NCI-H226 (cell line): Measurements from ENCODE around the gene QSOX2.

Experiments
- DNase-seq: peaks from one replicate; pipeline ENCODE4 v3.0.0-alpha.2; 2015

Gene QSOX2

DNA sequence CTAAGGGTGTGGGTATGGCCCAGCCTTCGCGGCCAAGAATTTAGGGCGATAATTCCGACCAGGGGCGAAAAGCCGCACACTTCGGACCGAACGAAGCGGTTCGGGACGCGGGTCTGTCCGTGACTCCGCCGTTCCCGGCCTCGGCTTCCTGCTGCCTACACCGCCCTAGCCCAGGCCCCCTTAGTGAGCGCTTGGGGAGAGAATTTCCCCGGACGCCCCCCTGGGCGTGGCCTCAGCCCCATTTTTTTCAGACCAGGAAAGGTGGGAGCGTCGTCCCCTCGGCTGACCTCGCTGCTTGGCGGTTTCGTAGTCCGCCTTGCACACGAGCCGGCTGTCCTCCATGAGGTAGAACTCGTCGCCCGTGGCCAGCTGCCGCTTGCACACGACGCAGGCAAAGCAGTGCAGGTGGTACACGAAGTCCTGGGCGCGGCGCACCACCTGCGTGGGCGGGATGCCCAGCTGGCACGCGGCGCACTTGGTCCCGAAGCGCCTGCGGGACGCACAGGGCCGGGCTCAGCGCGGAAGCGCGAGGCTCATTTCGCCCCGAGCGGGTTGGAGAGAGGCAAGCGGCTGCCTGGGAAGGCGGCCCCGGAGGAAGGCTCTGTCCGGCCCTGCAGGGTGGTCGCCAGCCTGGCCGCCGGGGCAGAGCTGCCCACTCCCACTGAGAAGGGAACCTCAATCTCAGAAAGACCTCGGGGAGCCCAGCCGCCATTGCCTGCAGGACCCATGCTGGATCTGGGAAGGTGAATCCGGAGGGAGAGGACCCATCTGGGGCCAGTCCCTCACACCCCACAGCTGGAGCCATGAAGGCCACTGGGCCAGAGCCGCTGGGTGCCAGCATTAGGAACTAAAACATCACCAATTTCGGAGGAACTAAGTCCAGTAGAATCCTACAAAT lies 46.0 kb downstream of the QSOX2 start:
- DNase-seq, result no peak

DNA sequence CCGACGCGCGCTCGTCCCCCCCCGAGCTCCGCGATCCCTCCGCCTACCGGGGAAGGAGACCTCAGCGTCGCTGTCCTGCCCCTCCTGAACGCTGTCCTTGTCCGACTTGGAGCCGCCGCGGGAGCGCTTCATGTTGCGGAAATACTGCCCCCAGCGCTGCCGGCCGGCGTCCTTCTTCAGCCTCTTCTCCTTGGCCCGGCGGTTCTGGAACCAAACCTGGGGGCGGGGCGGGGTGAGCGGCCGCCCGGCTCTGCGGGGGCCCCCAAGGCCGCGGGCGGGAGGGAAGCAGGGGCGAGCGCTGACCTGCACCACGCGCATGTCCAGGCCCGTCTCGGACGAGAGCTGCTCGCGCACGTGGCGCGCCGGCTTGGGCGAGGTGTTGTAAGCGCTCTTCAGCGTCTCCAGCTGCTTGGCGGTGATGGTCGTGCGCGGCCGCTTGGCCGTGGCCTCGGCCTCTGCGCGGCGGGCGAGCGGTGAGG lies 47.0 kb downstream of the QSOX2 start:
- DNase-seq, result no peak

DNA sequence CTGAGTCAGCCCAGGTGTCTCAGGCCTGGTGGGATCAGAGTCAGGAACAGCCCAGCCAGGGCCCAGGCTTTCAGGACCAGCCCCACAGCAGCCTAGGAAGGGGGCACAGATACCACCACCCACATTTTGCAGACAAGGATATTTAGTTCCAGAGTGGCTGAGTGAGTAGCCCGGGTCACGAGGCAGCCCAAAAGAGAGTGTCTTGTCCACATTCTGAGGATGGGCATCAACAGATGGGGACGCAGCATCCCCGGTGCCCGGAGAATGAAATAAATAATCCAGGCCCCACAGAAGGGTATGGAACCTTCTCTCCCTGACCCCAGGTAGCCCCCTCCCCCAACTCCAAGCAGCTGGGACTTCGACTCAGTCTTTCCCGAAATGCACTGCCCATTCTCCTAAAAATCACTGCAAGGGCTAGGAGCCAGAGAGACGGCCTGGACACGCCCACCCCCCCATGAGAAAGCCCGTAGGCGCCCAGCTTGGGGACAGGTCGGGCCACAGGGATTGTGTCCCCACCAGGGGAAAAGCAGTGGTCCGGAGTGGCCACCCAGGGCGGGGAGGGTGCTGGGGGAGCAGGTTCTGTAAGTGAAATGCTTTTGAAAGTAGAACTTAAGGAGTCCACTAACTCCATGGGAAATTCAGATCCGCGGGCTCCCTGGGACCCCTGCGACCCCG lies 47.5 kb downstream of the QSOX2 start:
- DNase-seq, result no peak

DNA sequence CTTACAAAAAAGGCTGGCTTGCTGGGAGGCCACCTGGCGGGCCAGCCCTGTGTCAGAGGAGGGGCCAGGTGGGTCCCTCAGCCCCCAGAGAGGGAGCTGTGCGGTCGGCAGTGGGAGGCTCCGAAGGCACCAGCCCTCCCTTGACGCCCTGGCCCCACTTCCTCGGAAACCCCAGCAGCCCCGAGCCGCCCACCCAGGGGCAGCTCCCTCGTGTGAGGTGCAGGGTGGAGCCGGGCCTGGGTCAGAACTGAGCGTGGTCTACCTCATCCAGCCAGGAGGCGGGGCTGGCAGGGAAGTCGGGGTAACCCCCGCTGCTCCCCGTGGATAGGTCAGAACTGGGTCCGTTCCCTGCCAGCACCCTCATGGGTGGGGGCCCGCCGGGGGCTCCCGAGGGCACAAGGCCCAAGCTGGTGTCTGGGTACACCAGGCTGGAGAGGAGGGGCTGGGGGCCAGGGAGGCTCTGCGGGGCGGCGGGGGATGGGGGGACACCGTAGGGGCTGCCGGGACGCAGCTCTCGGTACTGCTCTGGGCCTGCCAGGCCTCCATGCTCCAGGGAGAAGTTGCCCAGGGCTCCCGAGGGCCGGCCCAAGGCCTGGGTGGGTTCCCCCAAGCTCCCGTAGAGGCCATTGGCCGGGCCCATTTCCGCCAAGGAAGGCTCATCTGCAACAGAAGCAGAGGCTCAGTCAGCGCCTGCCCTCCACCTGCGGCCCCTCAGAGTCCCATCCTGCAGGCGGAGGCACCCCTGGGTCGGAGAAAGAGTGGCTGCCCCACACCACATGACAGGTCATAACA lies 48.3 kb downstream of the QSOX2 start:
- DNase-seq, result no peak

DNA sequence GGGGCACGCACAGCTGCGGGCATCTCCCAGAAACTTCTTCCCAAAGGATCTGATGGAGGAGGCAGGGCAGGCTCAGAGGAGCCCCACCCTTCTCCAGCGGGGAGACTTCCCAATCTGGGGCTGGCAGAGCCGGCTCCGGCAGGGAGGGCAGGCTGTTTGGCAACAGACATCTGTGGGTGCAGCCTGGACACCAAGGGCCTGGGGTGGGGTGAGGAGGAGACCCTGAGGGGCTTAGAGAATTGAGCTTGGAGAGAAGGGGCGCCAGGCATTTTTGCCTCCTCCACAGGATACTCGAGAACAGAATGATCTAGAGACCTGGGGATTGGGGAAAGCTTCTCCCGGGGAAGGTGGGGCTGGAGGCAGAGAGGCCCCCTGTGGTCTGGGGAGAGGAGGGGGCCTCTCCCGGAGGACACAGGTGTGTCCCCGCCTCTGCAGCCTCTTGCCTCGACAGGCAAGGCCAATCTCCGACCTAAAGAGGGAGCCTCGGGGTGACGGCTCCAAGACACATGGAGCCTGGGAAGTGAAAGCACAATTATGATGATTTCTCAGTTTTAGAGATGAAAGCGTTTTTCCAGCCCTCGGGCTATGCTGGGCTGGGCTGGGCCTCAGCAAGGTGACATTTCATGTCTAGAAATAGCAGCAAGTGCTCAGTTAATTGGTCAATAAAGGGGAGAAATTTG lies 49.1 kb downstream of the QSOX2 start:
- no peak for DNase-seq

DNA sequence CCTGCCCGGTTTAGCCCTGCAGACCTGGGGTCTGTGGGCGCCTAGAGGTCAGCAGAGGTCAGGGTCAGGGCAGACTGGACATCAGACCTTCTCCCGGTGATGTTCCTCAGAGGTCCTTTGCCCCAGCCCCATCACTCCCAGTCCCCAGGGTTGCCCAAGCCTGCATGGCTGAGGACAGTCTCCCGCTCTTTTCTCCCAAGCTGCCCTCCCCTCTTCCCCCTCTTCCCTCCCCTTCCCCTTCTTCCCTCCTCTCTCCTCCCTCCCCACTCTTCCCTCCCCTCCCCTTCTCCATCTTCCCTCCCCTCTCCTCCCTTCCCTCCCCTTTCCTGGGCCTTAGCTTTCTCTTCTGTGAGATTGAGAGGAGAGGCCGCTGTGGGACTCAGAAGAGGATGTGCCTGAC lies 51.1 kb downstream of the QSOX2 start:
- no peak for DNase-seq

DNA sequence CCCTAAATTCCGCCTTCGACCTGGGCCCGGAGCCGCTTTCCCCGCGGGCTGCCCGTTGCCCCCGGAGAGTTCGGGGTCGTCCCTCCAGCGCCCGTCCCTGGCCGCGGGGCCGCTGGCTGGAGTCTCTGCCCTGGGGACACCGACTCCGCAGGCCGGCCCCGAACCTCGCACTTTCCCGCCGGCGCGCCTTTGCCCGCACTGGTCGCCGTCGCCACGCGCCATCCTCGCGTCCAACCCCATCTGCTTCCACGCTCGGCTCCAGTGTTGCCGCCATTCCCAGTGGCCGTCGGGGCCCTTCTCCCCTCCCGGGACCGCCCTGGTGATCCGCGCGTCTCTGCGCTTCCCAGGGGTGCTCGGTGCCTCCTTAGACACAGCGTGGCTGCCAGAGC lies 51.7 kb downstream of the QSOX2 start:
- DNase-seq, result no peak

DNA sequence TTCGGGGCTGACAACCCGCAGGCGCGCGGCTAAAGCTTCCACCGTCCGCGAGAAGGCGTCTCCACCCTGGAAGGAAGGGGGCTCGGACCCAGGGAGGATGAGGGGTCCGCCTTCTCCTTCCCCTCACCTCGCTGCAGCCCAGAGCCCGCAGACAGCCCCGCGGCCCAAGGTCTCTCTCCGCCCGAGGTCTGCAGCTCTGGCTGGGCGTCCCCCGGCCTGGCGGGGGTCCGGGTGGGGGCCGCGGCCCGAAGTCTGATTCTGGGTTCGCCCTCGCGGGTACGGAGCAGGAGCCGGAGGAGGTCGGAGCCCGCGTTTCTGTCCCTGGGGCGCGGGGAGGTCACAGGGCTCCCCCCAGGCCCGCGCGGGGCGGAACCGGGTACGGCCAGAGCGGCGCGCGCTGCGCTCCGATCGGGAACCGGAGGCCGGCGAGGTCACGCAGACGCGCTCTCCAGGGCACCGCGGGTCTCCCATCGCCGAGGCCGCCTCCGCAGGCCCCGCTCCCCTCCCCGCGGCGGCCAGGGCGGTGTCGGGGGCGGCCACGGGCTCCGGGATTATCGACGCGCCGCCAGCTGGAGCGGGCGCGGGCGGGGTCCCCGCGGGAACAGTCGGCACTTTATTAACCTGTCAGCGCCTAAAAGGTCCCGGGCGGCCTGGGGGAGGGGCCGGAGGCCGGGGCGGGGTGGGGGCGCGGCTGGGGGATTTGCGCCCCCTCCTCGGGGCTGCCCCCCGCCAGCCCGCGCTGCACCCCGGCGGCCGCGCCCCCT lies 52.3 kb downstream of the QSOX2 start:
- DNase-seq, result no peak

DNA sequence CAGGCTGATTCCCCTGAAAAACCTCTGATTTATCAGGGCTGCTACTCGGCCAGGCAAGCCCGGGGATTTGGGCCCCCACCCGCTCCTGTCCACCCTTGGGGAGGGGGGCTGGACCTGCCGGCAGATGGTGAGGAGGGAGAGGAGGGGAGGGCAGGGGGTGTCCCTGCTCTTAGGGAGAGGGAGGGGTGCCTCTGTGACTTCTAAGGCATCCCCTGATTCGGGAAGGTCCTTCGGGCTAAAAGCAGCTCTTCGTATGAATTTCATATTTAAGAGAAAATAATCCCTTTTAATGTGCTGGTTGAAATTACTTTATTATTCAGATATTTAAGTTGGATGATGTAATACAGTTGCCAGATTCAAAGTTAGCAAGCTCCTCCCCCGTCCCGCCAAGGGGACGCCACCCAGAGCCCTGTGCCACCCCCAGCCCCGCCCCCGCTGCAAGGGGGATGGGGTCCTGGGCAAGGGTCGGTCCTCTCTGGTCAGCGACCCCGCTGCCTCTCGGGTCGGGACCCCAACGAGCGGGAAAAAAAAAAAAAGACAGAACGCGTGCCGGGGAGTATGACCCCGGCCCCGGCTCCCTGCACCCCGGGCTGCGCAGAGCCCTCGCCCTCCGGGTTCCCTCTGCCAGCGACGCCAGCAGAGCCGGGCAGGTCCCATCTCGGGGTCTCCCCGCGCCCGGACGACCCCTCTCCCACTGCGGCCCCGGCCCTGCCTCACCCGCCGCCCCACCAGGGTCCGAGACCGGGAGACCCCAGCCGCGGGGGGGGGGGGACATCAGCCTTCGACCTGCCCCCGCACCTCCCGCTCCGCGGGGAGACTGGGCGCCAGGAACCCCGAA lies 53.1 kb downstream of the QSOX2 start:
- no peak for DNase-seq

DNA sequence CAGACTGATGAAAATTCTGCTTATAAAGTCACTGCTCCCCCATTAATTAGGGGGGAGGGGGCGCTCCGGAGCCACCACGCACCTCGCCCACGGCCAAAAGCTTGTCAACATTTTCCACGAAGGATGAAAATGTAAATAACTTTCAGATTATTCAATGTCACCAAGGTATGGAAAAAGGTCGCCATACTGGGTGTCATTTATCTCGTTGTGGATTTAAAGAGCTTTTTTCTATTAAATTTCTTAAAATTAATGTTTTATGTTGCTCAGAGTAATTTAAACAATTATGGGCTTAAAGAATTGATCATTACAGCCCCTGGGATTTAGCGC lies 53.7 kb downstream of the QSOX2 start:
- no peak for DNase-seq

DNA sequence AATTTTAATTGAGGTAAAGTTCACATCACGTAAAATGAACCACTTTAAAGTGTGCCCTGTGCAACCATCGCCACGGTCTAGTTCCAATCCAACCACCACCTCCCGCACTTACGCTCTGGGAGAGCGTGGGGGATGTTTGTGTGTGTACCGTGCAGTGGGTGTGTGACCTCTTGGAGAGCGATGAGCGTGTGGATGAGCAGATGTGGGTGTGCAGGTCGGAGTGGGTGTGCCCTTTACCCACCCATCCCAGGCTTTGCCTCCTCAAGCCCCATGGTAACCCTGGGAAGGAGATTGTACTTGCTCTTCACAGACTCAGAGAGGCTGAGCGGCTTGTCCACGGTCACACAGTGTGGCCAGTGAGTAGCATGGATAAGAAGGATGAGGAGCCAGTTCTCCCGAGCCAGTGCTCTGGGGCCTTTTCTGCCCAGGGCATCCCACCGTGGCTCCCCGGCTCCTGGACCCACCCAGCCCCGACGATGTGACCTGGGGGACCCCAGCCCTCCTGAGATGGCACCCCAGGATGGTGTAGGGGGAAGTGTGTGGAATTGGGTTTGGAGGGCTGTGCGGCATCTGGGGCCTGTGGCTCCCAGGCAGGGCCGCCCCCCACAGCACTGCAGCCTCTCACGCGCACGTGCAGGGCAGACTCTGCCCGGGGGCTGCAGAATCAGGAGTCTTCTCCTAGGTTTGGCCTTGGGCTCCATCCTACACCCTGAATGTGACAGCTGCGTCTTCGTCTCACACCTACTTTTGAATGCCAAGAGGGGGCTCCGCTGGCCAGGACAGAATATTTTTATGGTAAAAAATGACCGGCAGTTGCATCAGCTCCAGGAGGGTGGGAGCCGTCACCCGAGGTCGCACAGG lies 54.3 kb downstream of the QSOX2 start:
- DNase-seq, result no peak

DNA sequence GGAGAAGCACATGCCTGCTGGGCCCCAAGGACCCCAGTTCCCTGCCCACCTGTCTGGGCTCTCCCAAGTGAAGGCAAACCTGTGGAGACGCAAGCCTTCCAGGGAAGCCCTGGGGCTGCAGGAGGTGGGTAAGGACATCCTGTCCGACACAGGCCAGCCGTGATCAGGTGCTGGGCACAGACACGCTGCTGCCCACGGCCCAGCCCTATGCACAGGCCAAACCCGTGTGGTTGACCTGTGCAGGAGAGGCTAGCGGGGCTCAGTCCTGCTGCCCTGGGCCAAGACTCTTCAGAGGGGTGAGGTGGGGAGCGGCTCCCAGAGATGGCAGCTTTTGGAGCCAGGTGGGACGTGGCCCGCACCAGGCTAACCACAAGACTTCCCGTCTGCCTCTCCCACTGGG lies 55.0 kb downstream of the QSOX2 start:
- no peak for DNase-seq

DNA sequence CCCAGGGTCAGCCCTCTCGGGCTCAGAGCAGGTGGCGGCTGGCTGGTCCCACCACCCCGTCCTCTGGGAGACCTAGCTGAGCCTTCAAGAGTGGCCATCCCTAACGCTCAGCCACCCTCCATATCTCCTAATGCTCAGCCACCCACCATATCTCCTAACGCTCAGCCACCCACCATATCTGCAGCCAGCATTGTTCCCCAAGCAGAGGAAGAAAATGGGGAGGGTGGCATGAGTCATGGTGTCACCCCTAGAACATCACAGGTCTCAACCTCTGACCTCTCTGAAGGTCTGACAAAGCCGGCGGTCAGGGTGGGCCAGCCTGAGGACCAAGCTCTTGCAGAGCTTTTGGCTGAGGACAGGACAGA lies 55.4 kb downstream of the QSOX2 start:
- no peak for DNase-seq

DNA sequence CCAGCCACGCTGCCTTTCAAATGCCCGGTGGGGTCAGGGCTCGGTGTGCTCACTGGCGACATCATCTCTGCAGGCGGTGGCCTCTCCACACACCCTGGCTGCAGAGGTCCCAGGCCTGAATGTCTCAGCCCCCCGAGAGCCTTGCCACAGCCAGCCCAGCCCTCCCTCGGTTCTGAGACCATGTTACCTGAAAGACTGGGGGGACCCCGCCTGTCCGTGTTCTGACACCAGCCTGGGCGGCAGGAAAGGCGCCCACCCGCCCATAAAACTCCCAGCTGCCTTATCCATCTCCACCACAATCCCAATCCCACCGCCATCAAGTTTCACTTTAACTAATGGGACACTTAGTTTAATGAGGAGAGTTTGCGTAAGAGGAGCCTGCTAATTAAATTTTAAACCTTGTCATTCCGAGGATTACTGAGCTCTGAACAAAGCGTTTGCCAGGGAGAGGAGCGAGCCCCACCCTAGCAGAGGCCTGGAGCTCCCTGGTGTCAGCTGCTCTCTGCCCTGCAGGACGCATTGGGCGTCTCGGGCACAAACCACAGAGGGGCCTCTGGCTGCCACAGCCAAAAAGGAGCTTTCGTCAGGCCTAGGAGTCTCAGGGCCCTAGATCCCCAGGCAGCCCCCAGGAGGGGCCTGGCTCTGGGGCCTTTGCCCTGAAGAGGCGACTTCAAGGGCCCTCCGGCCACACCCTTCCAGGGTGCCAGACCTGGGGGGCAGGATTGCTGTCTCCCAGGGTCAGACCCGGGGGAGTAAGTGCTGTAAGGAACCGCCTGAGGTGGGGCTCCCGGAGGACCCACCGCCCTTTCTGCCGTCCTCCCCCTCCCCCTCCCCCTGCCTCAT lies 56.0 kb downstream of the QSOX2 start:
- no peak for DNase-seq

DNA sequence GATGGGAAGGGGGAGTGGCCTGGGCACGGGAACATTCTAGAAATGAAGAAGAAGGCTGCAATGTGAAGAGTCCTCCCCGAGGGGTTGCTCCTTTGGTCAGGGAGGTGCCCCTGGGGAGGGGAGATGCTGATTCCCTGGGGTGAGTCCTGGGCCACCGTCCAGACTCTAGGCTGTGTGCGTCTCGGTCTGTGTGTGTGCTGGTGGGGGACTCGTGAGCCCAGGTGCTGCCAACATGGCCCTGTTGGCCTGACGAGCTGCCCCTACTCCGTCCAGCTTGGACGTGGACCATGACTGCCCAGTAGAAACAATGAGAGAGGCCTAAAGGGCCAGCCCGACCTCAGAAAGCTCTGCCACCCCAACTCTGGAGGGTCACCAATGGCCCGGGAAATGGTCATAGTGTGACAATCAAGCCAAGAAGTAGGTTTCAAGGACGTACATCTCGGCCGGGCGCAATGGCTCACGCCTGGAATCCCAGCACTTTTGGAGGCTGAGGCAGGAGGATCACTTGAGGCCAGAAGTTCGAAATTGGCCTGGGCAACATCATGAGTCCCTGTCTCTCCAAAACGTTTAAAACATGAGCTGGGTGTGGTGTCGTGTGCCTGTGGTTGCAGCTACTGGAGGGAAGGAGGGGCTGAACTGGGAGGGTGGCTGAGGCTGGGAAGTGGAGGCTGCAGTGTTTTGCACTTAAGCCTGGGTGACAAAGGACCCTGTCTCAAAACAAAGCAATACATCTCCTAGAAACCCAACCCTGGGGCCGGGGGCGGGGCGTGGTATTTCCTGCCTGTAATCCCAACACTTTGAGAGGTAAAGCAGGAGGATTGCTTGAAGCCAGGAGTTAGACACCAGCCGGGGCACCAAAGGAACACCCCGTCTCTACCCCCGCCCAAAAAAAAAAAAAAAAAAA lies 57.7 kb downstream of the QSOX2 start:
- DNase-seq, result no peak

DNA sequence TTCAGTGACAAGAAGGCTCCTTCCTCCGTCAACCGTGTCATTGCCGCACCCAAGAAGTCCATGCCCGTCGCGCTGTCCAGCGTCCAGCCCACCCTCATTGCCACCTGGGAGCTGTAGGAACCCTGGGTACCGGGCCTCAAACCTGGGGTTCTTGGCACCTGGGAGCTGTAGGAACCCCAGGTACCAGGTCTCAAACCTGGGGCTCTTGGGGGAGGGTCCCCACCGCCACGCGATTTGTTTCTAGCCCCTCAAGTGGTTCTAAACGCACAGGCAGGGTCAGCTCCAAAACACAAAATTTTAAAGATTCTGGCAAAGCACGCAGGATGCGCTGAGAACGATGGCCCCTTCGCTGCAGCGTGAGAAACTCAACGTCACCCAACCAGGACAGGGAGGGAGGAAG lies 58.4 kb downstream of the QSOX2 start:
- DNase-seq, result no peak

DNA sequence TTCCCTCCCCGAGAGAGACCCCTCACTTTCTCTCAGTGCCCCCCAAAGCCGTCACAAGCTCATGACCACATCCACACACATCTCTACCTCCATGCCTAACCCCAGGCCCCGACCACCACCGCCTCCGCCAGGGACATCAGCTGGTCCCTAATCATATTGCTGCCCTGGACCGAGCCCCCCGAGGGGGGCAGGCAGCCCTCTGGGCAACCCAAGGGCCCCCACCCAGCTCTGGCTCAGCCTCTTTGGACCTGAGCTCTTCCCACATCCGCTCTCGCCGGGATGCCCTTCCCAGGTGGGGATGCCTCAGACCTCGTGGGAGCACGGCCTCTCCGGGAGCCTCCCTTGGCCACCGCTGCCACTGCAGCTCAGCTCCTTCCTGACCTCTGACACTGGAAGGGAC lies 59.2 kb downstream of the QSOX2 start:
- DNase-seq, result no peak

DNA sequence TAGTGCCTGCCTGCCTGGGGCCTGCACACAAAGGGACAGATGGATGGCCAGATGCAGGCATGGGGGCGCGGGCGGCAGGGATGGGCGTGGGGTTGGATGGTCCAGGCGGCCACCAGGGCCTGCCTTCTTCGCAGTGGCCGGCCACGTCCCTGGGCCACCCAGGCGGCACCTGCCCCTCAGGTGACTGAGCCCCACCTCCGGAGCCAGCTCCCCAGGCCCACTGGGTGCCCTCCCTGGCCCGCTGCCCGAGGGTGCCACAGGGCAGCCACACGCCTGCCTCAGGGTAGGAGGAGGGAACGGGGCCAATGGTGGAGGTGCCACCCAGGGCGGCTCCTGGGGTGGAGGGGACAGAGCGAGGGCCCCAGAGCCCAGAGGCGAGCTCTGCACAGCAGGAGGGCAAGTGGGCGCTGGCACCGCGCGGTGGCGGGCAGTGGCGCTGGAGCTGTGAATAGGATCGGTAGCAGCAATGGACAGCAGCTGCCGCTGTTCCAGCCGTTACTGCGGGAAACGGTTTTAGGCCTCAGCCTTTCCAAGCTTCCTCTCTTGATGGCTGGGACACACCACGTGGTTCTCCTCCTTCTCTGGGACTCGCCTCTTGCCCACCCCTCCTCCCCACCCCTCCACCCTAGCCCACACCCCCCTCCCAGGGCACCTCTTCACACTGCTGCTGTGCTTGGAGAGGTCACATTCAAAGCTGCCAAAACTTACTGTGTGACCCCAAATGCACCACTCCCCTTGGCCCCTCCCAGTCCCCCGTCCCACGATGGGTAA lies 59.8 kb downstream of the QSOX2 start:
- DNase-seq, result no peak
